NCI-H524 (cell line): ENCODE measurements around the gene TSTD1.
"Not testable (repeated sequence)": the region's sequence is repeated elsewhere in the genome, so short reads cannot be mapped to it uniquely, and the experiment has no call there.

ENCODE experiments used
- DNase-seq, 2 experiments: peaks; one replicate each; lab custom pipeline; 2025; lab: John Stamatoyannopoulos, UW

Gene TSTD1

DNA sequence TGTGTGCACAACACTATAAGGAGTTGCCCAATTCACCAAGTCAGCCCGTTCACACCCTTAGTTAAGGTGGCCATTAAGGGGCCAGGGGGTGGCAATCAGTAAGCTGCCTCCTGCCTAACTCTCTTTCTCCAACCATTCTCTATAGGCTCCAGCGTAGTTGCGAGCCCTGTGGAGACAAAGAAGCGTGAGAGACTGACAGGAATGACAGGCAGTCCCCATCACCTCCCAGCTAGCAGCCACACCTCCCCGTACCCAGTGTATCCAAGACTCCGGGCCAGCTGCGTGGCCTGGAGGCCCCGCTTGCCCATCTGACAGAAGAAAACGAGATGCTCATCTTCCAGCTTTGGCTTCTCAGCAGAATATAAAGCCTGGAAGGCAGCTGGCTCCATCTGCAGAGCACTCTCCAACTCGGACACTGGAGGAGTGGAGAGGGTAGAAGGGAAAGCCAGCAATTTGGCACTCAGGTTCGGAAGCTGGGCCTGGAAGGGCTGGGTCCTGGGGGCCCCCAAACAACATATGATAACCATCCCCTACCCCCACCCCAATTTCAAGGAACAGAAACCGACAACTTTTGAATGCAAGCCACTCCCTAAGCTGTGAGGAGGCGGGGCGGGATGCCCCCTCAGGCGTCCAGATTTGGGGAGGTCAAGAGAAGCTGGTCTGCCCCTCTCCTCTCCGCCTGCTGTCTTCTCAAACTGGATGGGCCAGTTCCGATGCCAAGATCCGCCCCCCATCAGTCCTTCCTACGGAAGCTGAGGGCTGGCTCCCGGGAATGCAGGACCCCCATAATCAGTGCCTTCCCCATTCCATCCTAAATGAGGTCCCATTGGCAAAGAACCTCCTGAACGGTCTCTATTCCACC, 872 bp downstream of the TSTD1 start:
- DNase-seq, result no peak

DNA sequence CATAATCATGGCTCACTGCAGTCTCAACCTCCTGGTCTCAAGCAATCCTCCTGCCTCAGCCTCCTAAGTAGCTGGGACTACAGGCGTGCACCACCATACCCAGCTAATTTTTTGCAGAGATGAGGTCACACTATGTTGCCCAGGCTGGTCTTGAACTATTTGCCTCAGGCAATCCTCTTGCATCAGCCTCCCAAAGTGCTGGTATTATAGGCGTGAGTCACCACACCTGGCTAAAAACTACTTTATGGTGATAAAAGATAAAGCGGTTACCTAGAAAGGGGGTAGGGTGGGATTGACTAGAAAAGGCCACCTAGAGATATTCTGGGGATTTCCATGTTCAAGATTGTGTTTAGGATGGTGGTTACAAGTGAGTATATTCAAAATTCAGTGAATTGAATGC, 5.0 kb downstream of the TSTD1 start:
- DNase-seq, result no peak

DNA sequence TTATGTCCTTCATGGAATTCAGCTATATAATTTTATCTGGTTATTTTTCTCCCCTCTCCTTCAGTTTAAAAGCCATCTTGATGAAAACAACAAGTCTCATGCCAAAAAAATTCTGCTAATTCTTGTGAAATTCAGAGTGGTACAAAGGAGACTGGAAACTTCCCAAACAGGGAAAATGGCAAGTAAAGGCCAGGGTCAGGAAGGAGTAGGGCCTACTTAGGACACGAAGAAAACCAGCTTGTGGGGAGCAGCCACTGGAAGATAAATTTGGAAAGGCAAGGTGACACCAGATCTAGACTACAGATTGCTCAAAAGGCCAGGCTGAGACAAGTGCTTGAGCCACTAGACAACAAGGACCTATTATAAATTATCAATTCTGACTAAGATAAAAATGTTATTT, 6.4 kb downstream of the TSTD1 start:
- DNase-seq, result no peak

DNA sequence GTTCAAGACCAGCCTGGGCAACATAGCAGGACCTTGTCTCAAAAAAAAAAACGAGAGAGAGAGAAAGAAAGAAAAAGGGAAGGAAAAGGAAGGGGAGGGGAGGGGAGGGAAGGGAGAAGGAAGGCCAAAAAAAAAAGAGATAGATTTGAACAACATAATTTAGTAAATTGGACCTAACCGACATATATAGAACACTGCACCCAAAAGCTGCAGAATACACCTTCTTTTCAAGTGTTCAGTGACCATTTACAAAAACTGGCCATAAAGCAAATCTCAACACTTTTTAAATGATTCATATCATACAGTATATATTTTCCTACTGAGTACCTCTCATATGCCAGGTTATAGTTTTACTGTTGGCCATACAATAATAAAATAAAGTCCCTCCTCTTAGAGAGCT, 6.9 kb downstream of the TSTD1 start:
- DNase-seq, result no peak

DNA sequence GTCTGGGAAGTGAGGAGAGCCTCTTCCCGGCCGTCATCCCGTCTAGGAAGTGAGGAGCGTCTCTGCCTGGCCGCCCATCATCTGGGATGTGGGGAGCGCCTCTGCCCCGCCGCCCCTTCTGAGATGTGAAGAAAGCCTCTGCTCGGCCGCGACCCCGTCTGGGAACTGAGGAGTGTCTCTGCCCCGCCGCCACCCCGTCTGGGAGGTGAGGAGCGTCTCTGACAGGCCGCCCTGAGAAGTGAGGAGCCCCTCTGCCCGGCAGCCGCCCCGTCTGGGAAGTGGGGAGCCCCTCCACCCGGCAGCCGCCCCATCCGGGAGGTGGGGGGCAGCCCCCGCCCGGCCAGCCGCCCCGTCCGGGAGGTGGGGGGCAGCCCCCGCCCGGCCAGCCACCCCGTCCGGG, 9.3 kb downstream of the TSTD1 start:
- not testable (repeated sequence) for DNase-seq

DNA sequence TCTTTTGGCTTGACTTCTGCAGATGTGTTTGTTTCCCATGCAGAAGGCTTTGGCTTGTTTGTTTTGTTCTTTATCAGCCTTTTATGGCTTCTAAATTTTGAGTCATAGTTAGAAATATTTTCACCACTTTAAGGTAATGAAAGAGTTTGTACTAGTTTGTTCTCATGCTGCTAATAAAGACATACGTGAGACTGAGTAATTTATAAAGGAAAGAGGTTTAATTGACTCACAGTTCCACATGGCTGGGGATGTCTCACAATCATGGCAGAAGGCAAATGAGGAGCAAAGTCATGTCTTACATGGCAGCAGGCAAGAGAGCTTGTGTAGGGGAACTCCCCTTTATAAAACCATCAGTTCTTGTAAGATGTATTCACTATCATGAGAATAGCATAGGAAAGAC, 11.8 kb downstream of the TSTD1 start:
- DNase-seq, result not testable (repeated sequence)

DNA sequence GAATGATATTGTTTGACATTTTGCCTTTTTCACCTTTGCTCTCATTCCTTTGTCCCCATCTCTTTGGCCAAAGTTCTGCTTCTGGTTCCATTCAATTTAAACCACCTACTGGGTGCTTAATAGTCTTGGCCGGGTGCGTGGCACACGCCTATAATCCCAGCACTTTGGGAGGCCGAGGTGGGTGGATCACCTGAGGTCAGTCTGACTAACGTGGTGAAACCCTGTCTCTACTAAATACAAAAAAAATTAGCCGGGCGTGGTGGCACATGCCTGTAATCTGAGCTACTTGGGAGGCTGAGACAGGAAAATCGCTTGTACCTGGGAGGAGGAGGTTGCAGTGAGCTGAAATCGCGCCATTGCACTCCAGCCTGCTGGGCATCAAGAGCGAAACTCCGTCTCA, 16.3 kb downstream of the TSTD1 start:
- not testable (repeated sequence) for DNase-seq

DNA sequence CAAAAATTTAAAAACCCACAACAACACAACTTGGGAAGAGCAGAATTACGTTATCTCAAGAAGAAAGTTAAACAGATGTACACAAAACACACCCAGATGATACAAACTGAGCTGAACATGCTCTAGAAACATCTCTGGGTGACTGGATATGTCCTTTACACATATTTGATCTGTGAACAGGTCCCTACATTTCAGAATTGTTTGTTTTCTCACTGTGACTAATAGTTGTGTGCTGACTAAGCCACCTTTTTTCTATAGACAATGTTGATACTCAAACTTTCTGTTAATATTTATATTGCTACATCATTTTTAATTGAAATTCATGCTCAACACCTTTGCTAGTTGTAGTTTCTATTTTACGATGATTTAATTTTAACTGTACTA, 16.8 kb downstream of the TSTD1 start:
- DNase-seq, result no peak

DNA sequence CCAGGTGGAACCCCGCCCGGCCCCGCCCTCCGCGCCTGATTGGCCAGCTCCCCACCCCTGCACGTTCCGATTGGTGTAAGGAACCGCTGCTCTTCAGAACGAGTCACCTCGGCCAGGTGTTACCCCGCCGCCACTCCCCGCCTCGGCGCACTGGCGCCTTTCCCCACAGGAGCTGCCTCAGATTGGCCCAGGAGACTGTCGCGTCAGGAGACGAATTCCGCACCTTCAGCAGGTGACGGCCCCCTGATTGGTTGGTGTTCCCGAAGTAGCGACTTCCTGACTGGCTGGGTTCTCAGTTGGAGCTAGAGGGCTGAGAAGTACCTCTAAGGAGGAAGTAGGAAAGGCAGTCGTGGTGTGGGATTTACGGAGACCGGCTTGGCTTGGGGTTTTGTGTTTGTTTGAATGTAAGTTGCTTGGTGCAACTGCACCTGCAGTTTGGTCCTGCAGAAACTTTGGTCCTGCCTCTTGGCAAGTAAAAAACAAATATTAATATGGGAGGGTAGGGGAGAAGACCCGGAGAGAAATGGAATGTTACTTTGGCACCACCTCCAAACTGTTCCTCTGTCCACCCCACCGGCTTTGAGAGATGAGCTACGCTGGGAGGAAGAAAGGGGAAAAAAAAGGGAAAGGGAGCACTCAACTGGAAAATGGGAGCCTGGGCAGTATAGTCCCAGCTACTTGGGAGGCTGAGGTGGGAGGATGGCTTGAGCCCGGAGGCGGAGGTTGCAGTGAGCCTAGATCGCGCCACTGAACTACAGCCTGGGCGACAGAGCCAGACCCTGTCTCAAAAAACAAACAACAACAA, 17.4 kb downstream of the TSTD1 start:
- DNase-seq, result no peak

DNA sequence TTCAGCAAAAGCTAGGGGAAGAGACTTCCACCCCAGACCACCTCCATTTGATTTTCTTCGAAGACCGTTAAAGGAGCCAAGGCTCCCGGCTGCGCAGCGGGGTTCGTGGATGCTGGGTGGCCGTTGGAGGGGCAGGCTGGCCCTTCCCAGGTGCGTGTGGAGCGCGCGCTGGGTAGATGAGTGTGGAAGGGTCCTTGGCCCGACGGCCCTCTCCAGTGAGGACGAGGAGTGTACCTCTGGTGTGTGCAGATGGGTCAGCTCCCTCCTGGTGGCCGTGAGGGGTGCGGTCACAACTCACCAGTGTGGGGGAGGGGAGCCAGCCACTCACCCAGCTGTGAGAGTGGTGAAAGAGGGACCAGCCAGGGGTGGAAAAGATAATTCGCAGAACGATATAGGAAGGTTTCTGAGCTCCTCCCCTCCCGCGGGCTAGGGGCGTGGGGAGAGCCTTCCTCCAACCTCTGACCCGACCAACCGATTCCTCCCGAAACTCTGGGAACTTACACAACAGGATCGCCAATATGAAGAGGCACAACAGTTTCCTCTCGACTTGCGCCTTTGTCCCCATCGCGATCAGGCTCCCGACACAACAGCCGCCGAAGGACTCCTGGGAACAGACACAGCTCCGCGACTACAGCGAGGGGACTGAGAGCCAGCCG, 18.1 kb downstream of the TSTD1 start, which contains the start of gene F11R:
Gene F11R, minus strand, starts transcription at position 644 of the 656 bp plus-strand sequence. Its CDS starts 79 bp downstream, at position 565.
- DNase-seq, result no peak

DNA sequence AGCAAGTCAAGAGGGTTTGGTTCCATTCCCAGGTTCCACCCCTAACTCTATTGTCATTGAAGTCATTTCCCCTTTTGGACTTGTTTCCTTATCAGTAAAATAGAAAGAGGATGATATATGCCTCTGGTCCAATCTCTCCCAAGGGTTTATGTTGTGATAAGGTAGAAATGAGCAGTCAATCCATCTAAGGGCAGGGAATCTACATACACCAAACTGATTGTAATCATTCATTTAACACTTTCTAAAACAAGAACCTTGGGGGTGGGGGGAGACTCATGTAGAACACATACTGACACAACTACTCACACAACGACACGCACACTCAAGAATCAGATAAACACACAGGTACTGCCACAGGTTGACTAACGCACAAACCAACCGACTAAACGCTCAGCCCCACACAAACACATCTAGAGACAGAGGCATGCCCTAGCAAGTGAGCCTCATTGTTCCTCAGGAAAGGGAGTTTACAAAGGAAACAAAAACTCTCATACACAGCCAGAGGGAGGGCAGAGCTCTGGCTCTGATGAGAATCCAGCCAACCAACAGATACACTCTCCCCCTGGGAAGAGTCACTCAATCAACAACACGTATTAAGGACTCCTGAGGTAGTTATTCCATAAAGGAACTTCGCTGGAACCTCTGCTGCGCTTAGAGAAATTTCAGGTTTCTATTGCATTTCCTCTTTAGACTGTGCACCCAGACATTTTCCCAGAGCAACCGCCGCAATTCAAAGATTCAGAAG, 18.8 kb downstream of the TSTD1 start:
- no peak for DNase-seq

DNA sequence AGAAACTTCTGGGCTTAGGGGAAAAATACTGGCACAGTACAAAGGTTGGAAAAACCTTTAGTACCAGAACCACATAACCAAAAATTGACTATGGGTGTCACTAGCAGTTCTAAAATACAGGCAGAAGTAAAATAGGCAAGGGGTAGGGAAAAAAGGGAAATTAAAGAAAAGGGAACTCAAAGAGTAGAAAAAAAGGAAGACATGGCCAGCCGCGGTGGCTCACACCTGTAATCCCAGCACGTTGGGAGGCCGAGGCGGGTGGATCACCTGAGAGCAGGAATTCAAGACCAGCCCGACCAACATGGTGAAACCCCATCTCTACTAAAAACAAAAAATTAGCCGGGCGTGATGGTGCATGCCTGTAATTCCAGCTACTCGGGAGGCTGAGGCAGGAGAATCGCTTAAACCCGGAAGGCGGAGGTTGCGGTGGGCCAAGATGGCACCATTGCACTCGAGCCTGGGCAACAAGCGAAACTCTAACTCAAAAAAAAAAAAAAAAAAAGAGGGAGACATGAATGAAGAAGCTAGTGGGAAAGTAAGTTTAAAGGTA, 19.6 kb downstream of the TSTD1 start:
- not testable (repeated sequence) for DNase-seq

DNA sequence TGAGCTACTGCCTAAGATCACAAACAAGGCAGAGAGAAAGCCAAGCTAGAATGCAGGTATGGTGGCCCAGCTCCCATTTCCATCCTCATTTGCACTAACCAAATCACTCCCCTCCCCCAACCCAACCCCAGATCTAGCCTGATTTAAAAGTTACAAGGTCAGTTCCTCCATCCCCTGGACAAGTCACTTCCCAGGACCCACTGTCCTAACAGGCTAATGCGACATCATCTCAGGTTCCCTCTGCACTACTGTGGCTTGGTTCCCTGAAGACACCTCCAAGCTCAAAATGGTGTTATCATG, 20.2 kb downstream of the TSTD1 start:
- DNase-seq, result no peak

DNA sequence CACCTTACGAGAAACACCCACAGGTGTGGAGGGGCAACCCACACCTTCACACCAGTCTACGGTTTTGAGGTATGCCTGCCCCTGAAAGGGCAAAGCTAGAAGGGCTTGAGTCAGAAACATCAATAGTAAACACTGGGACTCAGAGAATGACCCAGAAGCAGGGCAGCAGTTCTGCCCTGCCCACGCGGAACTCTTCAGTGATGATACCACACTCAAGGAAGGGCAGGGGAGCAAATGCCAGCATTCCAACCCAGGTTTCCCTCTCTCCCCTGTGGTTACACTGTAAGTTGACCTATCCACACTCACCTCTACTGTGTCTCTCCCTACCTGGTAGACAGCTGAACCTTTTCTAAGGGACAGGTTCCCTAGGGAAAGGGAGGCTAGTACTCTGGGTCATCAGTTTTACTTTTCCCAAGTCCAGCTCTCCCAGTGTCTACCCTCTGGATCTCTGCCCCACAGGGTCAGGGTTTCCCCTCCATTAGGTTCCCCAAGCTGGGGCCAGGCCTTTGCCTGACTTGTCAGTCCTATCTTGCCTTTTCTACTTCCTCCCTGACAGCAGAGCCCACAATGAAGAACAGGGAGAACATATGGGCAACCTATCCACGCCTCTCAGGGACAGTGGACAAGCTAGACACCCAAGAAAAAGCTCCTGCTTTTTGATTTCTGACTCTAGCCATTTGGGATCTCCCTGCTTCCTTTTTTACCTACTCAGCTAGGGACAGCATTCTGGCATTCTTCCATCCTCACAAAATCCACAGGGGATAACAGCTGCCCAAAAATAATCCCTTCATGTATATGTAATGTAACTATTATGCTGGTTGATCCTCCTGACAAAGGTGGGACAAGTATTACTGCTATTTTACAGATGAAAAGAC, 20.8 kb downstream of the TSTD1 start:
- DNase-seq, result peak in 1 of 2 experiments; percentile 10

DNA sequence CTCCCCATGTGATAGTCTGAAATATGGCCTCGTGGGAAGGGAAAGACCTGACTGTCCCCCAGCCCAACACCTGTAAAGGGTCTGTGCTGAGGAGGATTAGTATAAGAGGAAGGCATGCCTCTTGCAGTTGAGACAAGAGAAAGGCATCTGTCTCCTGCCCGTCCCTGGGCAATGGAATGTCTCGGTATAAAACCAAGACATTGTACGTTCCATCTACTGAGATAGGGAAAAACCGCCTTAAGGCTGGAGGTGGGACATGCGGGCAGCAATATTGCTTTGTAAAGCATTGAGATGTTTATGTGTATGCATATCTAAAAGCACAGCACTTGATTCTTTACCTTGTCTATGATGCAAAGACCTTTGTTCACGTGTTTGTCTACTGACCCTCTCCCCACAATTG, 21.6 kb downstream of the TSTD1 start:
- not testable (repeated sequence) for DNase-seq

DNA sequence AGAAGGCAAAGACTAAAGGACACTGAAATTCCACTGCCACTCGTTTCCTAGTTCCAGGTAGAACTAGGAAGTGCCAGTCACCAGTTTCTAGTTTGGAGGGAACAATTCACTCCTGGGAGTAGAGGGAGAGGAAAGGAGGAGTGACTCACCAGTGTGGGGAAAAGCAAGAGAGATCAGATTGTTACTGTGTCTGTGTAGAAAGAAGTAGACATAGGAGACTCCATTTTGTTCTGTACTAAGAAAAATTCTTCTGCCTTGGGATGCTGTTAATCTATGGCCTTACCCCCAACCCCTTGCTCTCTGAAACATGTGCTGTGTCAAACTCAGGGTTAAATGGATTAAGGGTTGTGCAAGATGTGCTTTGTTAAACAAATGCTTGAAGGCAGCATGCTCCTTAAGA, 22.1 kb downstream of the TSTD1 start:
- DNase-seq, result not testable (repeated sequence)

DNA sequence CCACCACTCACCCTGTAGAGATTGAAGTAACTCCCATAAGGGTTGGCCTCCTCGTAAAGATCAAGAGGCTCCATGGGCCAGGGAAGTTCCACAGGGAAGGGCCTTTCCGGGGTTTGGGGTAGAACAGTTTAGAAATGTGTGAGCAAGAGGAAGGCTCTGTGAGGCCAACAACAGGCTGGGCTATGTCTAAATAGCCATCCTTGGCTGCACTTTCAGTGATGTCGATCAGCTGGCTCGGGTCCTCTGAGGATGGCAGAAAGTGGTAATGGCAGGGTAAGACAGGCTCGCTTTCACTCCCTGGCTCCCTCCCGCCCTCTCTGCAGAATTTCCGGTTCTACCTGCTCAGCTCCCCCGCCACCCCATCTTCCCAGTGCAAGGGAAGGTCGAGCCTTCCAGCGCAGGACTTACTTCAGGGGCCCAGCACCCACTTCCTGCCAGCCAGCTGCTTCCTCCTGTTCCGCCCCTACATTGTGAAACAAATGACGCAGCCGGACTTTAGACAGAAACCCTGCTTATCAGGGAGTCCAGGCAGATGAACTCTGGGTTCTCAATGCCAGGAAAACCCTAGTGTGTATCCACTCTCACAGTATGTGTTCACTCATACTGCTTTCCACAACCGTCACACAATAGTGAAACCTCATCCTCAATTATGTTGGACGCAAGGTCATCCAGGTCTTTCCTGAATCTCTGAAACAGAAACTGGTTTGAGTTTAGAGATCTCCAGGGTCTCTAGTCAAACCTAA, 25.1 kb downstream of the TSTD1 start:
- DNase-seq, result no peak

DNA sequence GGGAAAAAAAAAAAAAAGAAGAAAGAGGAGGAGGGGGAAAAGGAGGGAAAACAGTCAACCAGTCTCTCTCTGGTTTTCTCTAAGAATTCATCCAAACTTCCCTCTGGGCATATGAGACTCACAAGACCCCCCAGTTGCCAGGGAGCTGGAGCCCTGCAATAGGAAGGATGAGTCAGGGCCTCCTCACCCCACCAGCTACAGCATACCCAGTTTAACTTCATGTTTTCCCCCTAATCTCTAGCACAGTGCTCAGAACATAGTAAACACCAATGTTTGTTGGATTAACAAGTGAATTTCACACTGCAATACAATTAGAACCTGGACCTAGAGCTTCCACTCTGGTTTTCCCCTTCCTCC, 25.7 kb downstream of the TSTD1 start:
- no peak for DNase-seq

DNA sequence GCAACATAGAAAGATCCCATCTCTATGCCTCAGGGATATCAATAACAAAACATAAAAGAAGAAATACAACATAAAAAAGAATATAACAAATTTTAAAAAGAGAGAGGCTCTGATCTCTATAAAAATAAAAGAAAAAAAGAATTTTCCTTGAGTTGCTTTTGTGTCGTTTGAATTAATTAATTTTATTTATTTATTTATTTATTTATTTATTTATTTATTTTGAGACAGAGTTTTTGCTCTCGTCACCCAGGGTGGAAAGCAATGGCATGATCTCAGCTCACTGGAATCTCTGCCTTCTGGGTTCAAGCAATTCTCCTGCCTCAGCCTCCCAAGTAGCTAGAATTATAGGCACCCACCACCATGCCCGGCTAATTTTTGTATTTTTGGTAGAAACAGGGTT, 26.3 kb downstream of the TSTD1 start:
- DNase-seq, result no peak

DNA sequence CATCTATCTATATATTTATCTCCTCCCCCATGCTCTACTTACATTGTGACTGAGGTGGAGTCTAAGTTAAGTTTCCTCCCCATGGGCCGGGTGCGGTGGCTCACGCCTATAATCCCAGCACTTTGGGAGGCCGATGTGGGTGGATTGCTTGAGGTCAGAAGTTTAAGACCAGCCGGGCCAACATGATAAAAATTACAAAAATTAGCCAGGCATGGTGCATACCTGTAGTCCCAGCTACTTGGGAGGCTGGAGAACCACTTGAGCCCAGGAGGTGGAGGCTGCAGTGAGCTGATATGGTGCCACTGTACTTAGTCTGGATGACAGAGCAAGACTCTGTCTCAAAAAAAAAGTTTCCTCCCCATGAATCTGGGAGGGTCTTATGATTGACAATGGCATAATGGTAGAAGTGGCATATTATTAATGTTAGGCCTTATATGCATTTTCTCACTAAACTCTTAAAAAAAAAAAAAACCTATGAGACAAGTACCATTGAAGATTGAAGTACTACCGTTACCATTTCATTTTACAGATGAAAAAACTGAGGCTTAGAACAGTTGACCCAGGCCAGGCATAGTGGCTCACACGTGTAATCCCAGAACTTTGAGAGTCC, 29.1 kb downstream of the TSTD1 start:
- DNase-seq, result no peak
